ENCODE data around the gene IRS1.

IRS1 gene

DNA sequence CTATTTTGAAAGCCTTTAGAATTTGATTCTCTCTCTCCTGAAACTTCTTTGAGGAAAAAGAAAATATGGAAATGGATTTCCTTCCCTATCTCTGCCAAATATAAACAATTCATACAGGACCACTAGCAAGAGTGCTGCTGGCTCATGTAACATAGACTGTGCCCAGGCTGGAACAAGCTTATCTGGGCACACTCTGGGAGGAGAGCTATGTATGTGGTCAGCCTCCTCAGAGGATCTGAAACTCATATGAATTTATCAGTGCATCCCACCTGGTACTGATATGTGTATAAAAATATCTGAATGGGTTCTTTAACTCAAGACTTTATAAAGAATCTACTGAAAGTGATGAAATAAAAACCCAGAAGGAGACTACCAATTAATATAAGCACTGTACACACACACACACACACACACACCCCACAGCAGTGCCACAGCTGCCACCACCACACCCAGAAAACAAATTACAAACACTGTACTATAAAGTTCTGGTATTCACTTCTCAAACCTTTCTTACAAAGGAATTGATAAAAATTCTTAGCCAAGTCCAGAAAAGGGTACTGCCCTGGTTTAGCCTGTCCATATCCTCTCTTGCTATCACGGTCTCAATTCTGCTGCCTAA is 115.6 kb downstream of the IRS1 start:
- no peak for DNase-seq

DNA sequence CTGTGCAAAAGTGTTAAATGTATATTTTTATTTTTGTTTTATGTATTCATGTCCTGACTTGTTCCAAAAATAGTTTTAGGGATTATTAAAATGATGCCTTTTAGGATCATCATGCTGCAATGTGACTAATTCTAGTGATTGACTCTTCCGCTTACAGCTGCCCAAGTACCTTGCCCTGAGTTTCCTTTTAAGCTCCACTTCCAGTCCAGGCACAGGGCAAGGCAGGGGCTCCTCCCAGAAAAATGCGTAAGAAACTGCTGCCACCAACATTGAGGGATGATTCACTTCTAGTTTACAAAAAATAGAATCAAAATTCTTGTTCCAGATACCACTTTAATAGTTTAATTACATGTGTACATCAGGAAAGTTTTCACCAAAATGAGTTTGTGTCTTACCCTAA is 116.4 kb downstream of the IRS1 start:
- no peak for DNase-seq

Measured in activated T-cell treated with anti-CD3 and anti-CD28 coated beads for 4 hours (primary cell).